GM12801 (cell line): ENCODE measurements around the gene KCNK5.

Experiments
- TF ChIP-seq, protein P1 (sequence below): IDR thresholded peaks from one replicate; pipeline ENCODE4 v1.5.1; 2011; ENCODE audit warnings: control low read depth; ENCODE audit not compliant: insufficient read length; ENCODE audit errors: extremely low read depth

Gene KCNK5

GRCh38 chr6:39227476-39227875 lies 1.8 kb downstream of the KCNK5 start:
- TF ChIP-seq, protein P1, sequence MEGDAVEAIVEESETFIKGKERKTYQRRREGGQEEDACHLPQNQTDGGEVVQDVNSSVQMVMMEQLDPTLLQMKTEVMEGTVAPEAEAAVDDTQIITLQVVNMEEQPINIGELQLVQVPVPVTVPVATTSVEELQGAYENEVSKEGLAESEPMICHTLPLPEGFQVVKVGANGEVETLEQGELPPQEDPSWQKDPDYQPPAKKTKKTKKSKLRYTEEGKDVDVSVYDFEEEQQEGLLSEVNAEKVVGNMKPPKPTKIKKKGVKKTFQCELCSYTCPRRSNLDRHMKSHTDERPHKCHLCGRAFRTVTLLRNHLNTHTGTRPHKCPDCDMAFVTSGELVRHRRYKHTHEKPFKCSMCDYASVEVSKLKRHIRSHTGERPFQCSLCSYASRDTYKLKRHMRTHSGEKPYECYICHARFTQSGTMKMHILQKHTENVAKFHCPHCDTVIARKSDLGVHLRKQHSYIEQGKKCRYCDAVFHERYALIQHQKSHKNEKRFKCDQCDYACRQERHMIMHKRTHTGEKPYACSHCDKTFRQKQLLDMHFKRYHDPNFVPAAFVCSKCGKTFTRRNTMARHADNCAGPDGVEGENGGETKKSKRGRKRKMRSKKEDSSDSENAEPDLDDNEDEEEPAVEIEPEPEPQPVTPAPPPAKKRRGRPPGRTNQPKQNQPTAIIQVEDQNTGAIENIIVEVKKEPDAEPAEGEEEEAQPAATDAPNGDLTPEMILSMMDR = no peak

GRCh38 chr6:39226639-39227329 lies 2.5 kb downstream of the KCNK5 start:
- TF ChIP-seq, protein P1 = no peak

DNA sequence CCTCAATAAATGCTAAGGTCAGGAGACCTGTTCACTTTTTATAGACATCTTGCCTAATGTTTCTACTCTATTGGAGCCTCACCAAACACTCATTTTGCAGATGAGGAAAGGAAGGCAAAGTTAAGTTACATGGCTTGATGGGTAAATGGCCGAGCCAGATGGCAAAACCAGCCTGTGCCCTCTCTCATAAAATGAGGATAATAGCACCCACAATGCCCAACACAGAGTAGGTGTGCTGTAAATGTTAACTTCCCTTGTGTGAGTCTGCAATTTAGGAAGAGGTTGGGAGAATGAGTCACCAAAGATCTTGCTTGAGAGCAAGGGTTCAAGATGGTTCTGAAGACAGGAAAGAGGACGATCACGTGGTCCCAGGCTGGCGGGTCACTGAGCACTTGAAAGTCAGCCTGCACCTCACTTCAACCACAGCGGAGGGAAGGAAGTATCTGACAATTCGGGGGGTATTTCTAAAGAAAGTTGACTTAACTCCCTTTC lies 3.3 kb downstream of the KCNK5 start:
- TF ChIP-seq, protein P1 = no peak

GRCh38 chr6:39225543-39225942 lies 3.7 kb downstream of the KCNK5 start:
- TF ChIP-seq, protein P1 = no peak

GRCh38 chr6:39224523-39225182 lies 4.6 kb downstream of the KCNK5 start:
- TF ChIP-seq, protein P1 = no peak

- TF ChIP-seq, protein P1 = no peak
Measured at GRCh38 chr6:39224011-39224410, 5.3 kb downstream of the KCNK5 start.

DNA sequence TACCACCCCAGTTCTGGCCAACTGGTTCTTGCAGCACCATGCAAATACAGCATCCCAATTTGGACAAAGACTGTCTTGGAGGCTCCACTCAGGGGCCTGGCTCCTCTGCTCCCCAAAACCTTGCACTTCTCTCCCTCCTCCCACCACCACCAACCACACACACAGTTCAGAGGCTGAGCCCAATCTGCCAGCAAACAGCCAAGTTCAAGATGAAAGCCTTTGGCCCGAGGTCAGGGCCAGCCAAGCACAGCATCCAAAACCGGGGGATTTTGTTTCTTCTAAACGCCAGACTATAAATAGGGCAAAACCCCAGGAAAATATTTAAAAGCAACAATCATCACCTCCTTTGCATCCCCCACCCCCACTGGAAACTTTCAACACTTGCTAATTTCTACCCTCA lies 5.7 kb downstream of the KCNK5 start:
- TF ChIP-seq, protein P1 = no peak
